ENCODE results near the gene PLD1.

The PLD1 gene

DNA sequence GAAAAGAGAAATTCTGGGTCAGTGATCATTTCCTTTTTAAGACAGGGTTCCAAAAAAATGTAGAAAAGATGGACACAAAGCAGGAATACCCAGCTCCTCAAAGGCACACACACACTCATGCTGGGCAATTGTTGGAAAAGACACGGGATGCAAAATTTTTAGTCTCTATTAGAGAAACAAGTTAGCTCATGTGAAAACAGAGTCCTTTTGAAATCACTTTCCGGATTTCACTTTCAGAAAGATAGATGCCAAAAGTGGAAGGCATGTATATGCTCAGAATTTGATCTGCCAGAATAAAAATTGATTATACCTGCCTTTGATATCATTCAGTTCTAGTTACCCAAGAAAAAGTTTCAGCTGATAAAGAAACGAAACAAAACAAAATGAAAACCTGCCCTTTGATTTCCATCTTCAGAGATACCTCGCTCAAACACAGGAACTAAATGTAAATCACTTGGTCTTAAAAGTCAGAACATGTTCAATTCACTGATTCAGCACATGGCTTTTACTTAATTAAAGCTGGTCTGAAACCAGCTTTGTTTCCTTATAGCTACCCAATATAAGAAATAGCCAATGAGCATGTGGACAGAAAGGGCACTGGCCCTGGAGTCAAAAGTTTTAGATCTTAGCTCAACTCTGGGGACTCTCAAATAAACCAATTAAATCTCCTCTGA is 52.8 kb downstream of the PLD1 start:
- peaks cover 19% of the 10 kb centered on the region for H3K4me1 ChIP-seq (ENCODE audit: insufficient read depth, poor library complexity, severe bottlenecking)
- no peak overlapping the region for H3K27ac ChIP-seq (ENCODE audit: poor library complexity, severe bottlenecking)
- no peaks in the 10 kb centered on the region for H3K36me3 ChIP-seq (ENCODE audit: low read depth)
- TF ChIP-seq, protein P1, sequence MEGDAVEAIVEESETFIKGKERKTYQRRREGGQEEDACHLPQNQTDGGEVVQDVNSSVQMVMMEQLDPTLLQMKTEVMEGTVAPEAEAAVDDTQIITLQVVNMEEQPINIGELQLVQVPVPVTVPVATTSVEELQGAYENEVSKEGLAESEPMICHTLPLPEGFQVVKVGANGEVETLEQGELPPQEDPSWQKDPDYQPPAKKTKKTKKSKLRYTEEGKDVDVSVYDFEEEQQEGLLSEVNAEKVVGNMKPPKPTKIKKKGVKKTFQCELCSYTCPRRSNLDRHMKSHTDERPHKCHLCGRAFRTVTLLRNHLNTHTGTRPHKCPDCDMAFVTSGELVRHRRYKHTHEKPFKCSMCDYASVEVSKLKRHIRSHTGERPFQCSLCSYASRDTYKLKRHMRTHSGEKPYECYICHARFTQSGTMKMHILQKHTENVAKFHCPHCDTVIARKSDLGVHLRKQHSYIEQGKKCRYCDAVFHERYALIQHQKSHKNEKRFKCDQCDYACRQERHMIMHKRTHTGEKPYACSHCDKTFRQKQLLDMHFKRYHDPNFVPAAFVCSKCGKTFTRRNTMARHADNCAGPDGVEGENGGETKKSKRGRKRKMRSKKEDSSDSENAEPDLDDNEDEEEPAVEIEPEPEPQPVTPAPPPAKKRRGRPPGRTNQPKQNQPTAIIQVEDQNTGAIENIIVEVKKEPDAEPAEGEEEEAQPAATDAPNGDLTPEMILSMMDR (IDR thresholded peaks at IDR 0.05; ENCODE audit: poor library complexity, severe bottlenecking): no peak
- H3K9me3 ChIP-seq (ENCODE audit: severe bottlenecking): no peaks in the 10 kb centered on the region
- H3K4me3 ChIP-seq (ENCODE audit: severe bottlenecking): no peak overlapping the region
- DNase-seq (ENCODE audit: low spot score) (no peak), ATAC-seq (ENCODE audit: low read depth) (no peak)
- no peaks in the 10 kb centered on the region for H3K27me3 ChIP-seq (ENCODE audit: insufficient read depth, poor library complexity, severe bottlenecking)

DNA sequence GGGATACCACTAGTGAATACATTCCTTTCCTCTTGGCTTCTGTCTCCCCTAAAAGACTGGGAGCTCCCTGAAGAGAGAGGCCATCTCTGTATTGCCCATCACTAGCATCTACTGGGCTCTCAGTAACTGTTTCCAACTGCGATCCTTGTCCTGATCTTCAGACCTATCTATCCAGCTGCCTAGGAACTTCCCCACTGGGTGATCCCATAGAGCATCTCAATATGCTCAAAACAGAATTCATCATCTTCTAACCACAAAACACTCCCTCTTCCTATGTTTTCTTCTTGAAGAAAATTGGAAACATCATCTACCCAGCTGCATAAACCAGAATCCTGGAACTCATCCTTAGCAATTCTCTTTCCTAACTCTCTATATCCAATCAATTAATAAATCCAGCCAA is 54.6 kb downstream of the PLD1 start:
- no peak for DNase-seq (ENCODE audit: low spot score)
- TF ChIP-seq, protein P1 (IDR thresholded peaks at IDR 0.05; ENCODE audit: poor library complexity, severe bottlenecking): no peak
- no peak for ATAC-seq (ENCODE audit: low read depth)
- Histone ChIP-seq H3K4me1 (ENCODE audit: insufficient read depth, poor library complexity, severe bottlenecking) (peaks cover 21% of the 10 kb centered on the region), H3K27ac (ENCODE audit: poor library complexity, severe bottlenecking) (no peak overlapping the region), H3K36me3 (ENCODE audit: low read depth) (no peaks in the 10 kb centered on the region), H3K27me3 (ENCODE audit: insufficient read depth, poor library complexity, severe bottlenecking) (no peaks in the 10 kb centered on the region), H3K4me3 (ENCODE audit: severe bottlenecking) (no peak overlapping the region), H3K9me3 (ENCODE audit: severe bottlenecking) (no peaks in the 10 kb centered on the region)

DNA sequence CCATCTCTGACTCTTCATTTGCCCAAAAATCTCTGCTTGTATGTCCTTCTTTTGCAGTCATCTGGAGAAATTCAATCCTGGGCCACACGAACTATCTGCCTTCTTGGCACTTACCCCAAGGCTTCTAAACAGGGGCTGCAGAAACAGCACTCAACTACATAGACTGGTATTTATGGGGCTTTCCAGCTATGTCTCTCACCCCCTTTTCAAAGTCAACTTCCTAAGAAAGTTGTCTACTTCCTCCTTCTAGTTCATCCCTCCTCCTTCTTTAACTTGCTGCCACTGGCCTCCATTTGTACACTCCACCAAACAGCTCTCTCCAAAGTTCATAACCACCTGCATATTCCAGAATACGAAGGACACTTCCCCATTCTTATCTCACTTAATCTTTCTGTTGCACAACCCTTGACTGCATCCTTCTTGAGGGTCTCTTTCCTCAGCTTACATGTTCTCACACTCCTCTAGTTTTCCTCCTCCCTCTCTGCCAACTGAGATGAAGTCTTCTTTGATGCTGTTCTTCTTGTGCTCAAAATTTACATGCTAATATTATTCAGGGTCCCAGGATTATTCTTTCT is 55.2 kb downstream of the PLD1 start:
- no peaks in the 10 kb centered on the region for H3K36me3 ChIP-seq (ENCODE audit: low read depth)
- H3K9me3 ChIP-seq (ENCODE audit: severe bottlenecking): no peaks in the 10 kb centered on the region
- peaks cover 21% of the 10 kb centered on the region for H3K4me1 ChIP-seq (ENCODE audit: insufficient read depth, poor library complexity, severe bottlenecking)
- no peaks in the 10 kb centered on the region for H3K27me3 ChIP-seq (ENCODE audit: insufficient read depth, poor library complexity, severe bottlenecking)
- H3K27ac ChIP-seq (ENCODE audit: poor library complexity, severe bottlenecking): no peak overlapping the region
- ATAC-seq (ENCODE audit: low read depth) (no peak), DNase-seq (ENCODE audit: low spot score) (no peak)
- no peak overlapping the region for H3K4me3 ChIP-seq (ENCODE audit: severe bottlenecking)
- TF ChIP-seq, protein P1 (IDR thresholded peaks at IDR 0.05; ENCODE audit: poor library complexity, severe bottlenecking): no peak

DNA sequence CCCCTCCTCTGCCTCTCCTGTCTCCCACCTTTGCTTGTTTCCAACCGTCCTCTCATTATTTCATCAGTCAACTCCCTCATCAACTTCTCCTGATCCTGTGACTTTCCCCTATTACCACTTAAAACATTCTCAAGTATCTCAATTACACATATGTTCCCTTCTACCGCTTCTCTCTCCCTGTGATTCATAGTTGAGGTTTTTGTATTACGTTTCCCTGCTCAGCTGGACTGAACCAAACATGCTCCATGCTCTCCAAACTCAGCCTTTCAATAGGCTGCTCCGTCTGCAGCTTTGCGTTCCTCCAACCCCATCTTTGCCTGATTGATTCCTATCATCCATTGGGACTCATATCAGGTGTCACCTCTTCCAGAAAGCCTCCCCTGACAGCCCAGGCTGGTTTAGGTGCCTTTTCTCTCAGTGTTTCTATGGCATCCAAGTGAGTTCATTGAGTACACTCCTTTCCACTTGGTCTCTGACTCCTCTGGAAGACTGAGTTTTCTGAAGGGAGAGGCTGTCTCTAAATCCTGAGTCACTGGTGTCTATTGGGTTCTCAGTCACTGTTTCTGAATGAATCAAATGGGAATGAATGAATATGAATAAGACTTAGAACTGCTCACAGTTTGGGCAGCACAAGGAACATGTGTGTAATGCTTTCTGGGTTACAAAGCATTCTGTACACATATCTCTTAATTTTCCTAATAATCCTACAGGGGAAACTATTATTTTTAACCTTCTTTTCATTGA is 56.4 kb downstream of the PLD1 start:
- TF ChIP-seq, protein P1 (IDR thresholded peaks at IDR 0.05; ENCODE audit: poor library complexity, severe bottlenecking): no peak
- DNase-seq (ENCODE audit: low spot score) (no peak), ATAC-seq (ENCODE audit: low read depth) (peak; percentile 59)
- Histone ChIP-seq H3K9me3 (ENCODE audit: severe bottlenecking) (no peaks in the 10 kb centered on the region), H3K27me3 (ENCODE audit: insufficient read depth, poor library complexity, severe bottlenecking) (no peaks in the 10 kb centered on the region), H3K27ac (ENCODE audit: poor library complexity, severe bottlenecking) (peak overlapping the region; percentile 50), H3K36me3 (ENCODE audit: low read depth) (no peaks in the 10 kb centered on the region), H3K4me3 (ENCODE audit: severe bottlenecking) (no peak overlapping the region), H3K4me1 (ENCODE audit: insufficient read depth, poor library complexity, severe bottlenecking) (peaks cover 21% of the 10 kb centered on the region)
